GM19099 (cell line): ENCODE measurements around the gene METTL13.

Experiments
- POLR2A ChIP-seq: IDR thresholded peaks from 3 replicates; pipeline ENCODE4 v1.6.1; 2011; ENCODE audit warnings: low read depth; ENCODE audit not compliant: insufficient read length; ENCODE audit errors: extremely low read depth

METTL13 gene

GRCh38 chr1:171845998-171846397, 64.5 kb downstream of the METTL13 start:
- no peak for TF ChIP-seq POLR2A
